GM23338 (cell line): ENCODE data around the gene RFX2. TPM values are rescaled to one million over a fixed set of nuclear protein-coding genes. Genes with fewer than 3 reads are reported as not detected.

Source experiments
- EZH2phosphoT487 ChIP-seq: fragments of 200-600 bp; sonication (generic); IDR thresholded peaks from one replicate; pipeline ENCODE4 v1.8.1; 2018; ENCODE audit warnings: antibody characterized with exemption; ENCODE audit not compliant: unreplicated experiment
- NANOG ChIP-seq: IDR thresholded peaks from 2 replicates; pipeline ENCODE4 v1.6.1; 2016; ENCODE audit warnings: antibody characterized with exemption, borderline replicate concordance
- POLR2AphosphoS5 ChIP-seq: IDR thresholded peaks from 2 replicates; pipeline ENCODE4 v1.6.1; 2016; ENCODE audit warnings: antibody characterized with exemption, low read depth
- STAT1 ChIP-seq: IDR thresholded peaks from one replicate; pipeline ENCODE4 v1.6.1; 2016; ENCODE audit warnings: antibody characterized with exemption; ENCODE audit not compliant: unreplicated experiment
- ZNF331 ChIP-seq: fragments of 250-450 bp; sonication (Bioruptor Pico); IDR thresholded peaks from 2 replicates; pipeline ENCODE4 v1.5.0; 2020; ENCODE audit warnings: low read depth, mild to moderate bottlenecking, moderate library complexity
- polyA plus RNA-seq: library from polyadenylated mRNA; unstranded; fragments of >200 nt; fragmentation: Nextera tagmentation; extraction: Ambion mirVana; gene quantifications from 2 replicates; pipeline ENCODE4 v1.2.1, GENCODE V29; 2016
- total RNA-seq: library from RNA; depleted of rRNA; stranded (reverse); fragments of >200 nt; shearing (Covaris generic); gene quantifications from 2 replicates; pipeline ENCODE4 v1.2.3, GENCODE V29; 2014
- TF ChIP-seq, protein P1 (sequence below): fragments of 250-450 bp; sonication (Bioruptor Pico); IDR thresholded peaks from 2 replicates; pipeline ENCODE4 v1.5.0; 2020; ENCODE audit warnings: mild to moderate bottlenecking, moderate library complexity
- TF ChIP-seq, protein P2 (sequence below), 2 experiments: fragments of 200-600 bp in 1 of 2; sonication (generic) in 1 of 2; conservative IDR thresholded peaks; 2 replicates each; pipeline versions ENCODE4 v1.5.1 to v1.6.1; 2016 to 2017; ENCODE audit warnings: antibody characterized with exemption in 2 of 2, low read depth in 2 of 2, mild to moderate bottlenecking in 2 of 2, moderate library complexity in 1 of 2
- TF ChIP-seq, protein P3 (sequence below): IDR thresholded peaks from one replicate; pipeline ENCODE4 v1.6.1; 2018; ENCODE audit warnings: antibody characterized with exemption; ENCODE audit not compliant: unreplicated experiment

RFX2 gene
- total and polyA plus RNA-seq, 2 experiments from 2014 or later: 4.6 to 13.0 TPM

DNA sequence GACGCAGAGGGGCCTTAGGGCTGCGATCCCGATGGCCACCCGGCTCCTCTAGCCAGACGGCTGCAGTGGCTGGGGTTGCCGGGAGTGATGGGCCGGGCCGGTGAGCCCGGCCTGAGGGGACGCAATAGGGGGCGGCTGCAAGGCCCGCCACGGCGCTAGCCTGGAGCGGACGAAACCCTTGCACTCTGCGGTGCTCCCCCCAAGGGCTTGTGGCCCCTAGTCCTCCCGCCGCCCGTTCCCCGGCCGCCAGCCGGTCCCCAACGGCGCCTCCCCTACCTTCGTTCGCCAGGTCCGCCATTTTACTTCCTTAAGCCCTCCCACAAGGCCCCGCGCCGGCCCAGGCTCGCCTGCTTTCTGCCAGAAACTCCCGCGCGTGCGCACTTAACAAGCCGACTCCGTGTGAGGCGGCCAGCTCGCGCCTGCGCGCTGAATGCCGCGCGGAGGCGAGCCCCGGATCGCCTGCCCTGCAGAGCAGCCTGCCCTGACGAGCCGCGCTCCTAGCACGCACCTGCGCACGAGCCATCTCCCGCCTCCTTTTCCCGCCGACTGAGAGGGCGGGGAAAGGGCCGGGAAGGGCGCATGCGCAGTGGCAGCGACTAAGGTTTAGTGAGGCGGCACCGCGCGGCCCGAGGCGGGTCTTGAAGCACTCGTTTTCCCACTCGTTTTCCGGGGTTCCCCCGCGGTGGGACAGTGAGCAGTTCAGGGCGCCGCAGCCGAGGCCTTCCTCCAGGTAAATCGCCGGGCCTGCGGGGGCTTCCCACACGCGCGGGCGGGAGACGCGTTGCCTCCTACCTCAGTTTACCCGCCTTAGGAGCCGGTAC is 132.3 kb downstream of the RFX2 start, which contains the start of gene RANBP3 (continued):
- TF ChIP-seq, protein P1, sequence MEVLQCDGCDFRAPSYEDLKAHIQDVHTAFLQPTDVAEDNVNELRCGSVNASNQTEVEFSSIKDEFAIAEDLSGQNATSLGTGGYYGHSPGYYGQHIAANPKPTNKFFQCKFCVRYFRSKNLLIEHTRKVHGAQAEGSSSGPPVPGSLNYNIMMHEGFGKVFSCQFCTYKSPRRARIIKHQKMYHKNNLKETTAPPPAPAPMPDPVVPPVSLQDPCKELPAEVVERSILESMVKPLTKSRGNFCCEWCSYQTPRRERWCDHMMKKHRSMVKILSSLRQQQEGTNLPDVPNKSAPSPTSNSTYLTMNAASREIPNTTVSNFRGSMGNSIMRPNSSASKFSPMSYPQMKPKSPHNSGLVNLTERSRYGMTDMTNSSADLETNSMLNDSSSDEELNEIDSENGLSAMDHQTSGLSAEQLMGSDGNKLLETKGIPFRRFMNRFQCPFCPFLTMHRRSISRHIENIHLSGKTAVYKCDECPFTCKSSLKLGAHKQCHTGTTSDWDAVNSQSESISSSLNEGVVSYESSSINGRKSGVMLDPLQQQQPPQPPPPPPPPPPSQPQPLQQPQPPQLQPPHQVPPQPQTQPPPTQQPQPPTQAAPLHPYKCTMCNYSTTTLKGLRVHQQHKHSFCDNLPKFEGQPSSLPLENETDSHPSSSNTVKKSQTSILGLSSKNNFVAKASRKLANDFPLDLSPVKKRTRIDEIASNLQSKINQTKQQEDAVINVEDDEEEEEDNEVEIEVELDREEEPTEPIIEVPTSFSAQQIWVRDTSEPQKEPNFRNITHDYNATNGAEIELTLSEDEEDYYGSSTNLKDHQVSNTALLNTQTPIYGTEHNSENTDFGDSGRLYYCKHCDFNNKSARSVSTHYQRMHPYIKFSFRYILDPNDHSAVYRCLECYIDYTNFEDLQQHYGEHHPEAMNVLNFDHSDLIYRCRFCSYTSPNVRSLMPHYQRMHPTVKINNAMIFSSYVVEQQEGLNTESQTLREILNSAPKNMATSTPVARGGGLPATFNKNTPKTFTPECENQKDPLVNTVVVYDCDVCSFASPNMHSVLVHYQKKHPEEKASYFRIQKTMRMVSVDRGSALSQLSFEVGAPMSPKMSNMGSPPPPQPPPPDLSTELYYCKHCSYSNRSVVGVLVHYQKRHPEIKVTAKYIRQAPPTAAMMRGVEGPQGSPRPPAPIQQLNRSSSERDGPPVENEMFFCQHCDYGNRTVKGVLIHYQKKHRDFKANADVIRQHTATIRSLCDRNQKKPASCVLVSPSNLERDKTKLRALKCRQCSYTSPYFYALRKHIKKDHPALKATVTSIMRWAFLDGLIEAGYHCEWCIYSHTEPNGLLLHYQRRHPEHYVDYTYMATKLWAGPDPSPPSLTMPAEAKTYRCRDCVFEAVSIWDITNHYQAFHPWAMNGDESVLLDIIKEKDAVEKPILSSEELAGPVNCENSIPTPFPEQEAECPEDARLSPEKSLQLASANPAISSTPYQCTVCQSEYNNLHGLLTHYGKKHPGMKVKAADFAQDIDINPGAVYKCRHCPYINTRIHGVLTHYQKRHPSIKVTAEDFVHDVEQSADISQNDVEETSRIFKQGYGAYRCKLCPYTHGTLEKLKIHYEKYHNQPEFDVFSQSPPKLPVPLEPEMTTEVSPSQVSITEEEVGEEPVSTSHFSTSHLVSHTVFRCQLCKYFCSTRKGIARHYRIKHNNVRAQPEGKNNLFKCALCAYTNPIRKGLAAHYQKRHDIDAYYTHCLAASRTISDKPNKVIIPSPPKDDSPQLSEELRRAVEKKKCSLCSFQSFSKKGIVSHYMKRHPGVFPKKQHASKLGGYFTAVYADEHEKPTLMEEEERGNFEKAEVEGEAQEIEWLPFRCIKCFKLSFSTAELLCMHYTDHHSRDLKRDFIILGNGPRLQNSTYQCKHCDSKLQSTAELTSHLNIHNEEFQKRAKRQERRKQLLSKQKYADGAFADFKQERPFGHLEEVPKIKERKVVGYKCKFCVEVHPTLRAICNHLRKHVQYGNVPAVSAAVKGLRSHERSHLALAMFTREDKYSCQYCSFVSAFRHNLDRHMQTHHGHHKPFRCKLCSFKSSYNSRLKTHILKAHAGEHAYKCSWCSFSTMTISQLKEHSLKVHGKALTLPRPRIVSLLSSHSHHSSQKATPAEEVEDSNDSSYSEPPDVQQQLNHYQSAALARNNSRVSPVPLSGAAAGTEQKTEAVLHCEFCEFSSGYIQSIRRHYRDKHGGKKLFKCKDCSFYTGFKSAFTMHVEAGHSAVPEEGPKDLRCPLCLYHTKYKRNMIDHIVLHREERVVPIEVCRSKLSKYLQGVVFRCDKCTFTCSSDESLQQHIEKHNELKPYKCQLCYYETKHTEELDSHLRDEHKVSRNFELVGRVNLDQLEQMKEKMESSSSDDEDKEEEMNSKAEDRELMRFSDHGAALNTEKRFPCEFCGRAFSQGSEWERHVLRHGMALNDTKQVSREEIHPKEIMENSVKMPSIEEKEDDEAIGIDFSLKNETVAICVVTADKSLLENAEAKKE (CRISPR knock-in tag): no peak
- no peak for TF ChIP-seq EZH2phosphoT487
- TF ChIP-seq, protein P2, sequence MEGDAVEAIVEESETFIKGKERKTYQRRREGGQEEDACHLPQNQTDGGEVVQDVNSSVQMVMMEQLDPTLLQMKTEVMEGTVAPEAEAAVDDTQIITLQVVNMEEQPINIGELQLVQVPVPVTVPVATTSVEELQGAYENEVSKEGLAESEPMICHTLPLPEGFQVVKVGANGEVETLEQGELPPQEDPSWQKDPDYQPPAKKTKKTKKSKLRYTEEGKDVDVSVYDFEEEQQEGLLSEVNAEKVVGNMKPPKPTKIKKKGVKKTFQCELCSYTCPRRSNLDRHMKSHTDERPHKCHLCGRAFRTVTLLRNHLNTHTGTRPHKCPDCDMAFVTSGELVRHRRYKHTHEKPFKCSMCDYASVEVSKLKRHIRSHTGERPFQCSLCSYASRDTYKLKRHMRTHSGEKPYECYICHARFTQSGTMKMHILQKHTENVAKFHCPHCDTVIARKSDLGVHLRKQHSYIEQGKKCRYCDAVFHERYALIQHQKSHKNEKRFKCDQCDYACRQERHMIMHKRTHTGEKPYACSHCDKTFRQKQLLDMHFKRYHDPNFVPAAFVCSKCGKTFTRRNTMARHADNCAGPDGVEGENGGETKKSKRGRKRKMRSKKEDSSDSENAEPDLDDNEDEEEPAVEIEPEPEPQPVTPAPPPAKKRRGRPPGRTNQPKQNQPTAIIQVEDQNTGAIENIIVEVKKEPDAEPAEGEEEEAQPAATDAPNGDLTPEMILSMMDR (conservative IDR thresholded peaks at IDR 0.05; ENCODE audit: low read depth in 2 of 2): no peak
- TF ChIP-seq ZNF331 (CRISPR knock-in tag): no peak
- TF ChIP-seq NANOG: no peak
- TF ChIP-seq STAT1: no peak
- peak; percentile 77 for TF ChIP-seq POLR2AphosphoS5
- TF ChIP-seq, protein P3, sequence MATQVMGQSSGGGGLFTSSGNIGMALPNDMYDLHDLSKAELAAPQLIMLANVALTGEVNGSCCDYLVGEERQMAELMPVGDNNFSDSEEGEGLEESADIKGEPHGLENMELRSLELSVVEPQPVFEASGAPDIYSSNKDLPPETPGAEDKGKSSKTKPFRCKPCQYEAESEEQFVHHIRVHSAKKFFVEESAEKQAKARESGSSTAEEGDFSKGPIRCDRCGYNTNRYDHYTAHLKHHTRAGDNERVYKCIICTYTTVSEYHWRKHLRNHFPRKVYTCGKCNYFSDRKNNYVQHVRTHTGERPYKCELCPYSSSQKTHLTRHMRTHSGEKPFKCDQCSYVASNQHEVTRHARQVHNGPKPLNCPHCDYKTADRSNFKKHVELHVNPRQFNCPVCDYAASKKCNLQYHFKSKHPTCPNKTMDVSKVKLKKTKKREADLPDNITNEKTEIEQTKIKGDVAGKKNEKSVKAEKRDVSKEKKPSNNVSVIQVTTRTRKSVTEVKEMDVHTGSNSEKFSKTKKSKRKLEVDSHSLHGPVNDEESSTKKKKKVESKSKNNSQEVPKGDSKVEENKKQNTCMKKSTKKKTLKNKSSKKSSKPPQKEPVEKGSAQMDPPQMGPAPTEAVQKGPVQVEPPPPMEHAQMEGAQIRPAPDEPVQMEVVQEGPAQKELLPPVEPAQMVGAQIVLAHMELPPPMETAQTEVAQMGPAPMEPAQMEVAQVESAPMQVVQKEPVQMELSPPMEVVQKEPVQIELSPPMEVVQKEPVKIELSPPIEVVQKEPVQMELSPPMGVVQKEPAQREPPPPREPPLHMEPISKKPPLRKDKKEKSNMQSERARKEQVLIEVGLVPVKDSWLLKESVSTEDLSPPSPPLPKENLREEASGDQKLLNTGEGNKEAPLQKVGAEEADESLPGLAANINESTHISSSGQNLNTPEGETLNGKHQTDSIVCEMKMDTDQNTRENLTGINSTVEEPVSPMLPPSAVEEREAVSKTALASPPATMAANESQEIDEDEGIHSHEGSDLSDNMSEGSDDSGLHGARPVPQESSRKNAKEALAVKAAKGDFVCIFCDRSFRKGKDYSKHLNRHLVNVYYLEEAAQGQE: no peak
